ENCODE data around the gene BBLN. TPM values are rescaled to one million over a fixed set of nuclear protein-coding genes. Genes with fewer than 3 reads are reported as not detected.
"Not testable (repeated sequence)": the region's sequence is repeated elsewhere in the genome, so short reads cannot be mapped to it uniquely, and the experiment has no call there.

The BBLN gene
- total and polyA plus RNA-seq, 4 donors = 13.4 to 42.1 (median 32.3) TPM

GRCh38 chr9:128131346-128131745 is 28.7 kb upstream of the BBLN start:
- H3K9ac ChIP-seq (ENCODE audit: low read depth in 1 of 2, low read length in 2 of 2); H3K9me3 ChIP-seq (ENCODE audit: control insufficient read depth in 4 of 4, low read length in 3 of 4); H3K27me3 ChIP-seq (ENCODE audit: control insufficient read depth in 4 of 4, insufficient read depth in 4 of 4, low read length in 3 of 4); H3K36me3 ChIP-seq (ENCODE audit: control insufficient read depth in 4 of 4, insufficient read depth in 3 of 4, low read depth in 1 of 4, low read length in 3 of 4); DNase-seq (ENCODE audit: low spot score); H3K4me3 ChIP-seq (ENCODE audit: low read depth in 1 of 3, low read length in 3 of 3); H3K27ac ChIP-seq (ENCODE audit: low read depth in 1 of 2, low read length in 2 of 2): not testable (repeated sequence)
- WGBS = 86% methylated on average over 8 of the region's 8 CpGs
- H3K4me1 ChIP-seq (ENCODE audit: control insufficient read depth in 4 of 4, insufficient read depth in 4 of 4, low read length in 3 of 4) = peaks cover 8 to 17% (median 12%) of the 10 kb centered on the region in 4 donors

DNA sequence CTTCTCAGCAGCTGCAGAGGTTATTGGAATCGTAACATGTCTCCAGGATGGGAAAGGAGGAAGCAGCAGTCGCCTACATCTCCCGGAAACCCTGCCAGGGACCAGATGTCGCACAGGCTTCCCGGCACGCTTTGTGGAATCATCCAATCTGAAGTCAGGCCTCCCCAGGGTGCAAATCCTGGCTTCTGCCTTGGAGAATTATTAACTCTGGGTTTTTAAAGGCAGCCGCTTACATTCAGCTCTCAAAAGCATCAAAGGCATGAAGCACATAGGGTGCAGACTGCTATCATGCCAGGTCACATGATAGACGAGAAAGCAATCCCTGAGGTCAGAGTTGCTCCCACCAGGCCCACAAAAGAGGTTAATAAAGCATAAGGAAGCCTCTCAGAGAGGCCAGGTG is 27.9 kb upstream of the BBLN start:
- peak; percentile 25 for TF ChIP-seq SP1 (IDR thresholded peaks at IDR 0.05)
- H3K9ac ChIP-seq (ENCODE audit: low read depth in 1 of 2, low read length in 2 of 2); H3K9me3 ChIP-seq (ENCODE audit: control insufficient read depth in 4 of 4, low read length in 3 of 4); H3K27ac ChIP-seq (ENCODE audit: low read depth in 1 of 2, low read length in 2 of 2); DNase-seq (ENCODE audit: low spot score); H3K27me3 ChIP-seq (ENCODE audit: control insufficient read depth in 4 of 4, insufficient read depth in 4 of 4, low read length in 3 of 4); H3K36me3 ChIP-seq (ENCODE audit: control insufficient read depth in 4 of 4, insufficient read depth in 3 of 4, low read depth in 1 of 4, low read length in 3 of 4); H3K4me3 ChIP-seq (ENCODE audit: low read depth in 1 of 3, low read length in 3 of 3): not testable (repeated sequence)
- 44% methylated on average over 8 of the region's 8 CpGs for WGBS
- H3K4me1 ChIP-seq (ENCODE audit: control insufficient read depth in 4 of 4, insufficient read depth in 4 of 4, low read length in 3 of 4) = peaks cover 7 to 10% (median 8%) of the 10 kb centered on the region in 4 donors

- H3K9me3 ChIP-seq (ENCODE audit: control insufficient read depth in 4 of 4, low read length in 3 of 4); H3K27ac ChIP-seq (ENCODE audit: low read depth in 1 of 2, low read length in 2 of 2); DNase-seq (ENCODE audit: low spot score); H3K4me3 ChIP-seq (ENCODE audit: low read depth in 1 of 3, low read length in 3 of 3); H3K27me3 ChIP-seq (ENCODE audit: control insufficient read depth in 4 of 4, insufficient read depth in 4 of 4, low read length in 3 of 4); H3K9ac ChIP-seq (ENCODE audit: low read depth in 1 of 2, low read length in 2 of 2); H3K4me1 ChIP-seq (ENCODE audit: control insufficient read depth in 4 of 4, insufficient read depth in 4 of 4, low read length in 3 of 4); H3K36me3 ChIP-seq (ENCODE audit: control insufficient read depth in 4 of 4, insufficient read depth in 3 of 4, low read depth in 1 of 4, low read length in 3 of 4): not testable (repeated sequence)
- WGBS = 86% methylated on average over 8 of the region's 8 CpGs
Measured at GRCh38 chr9:128135561-128135960, 24.5 kb upstream of the BBLN start.

DNA sequence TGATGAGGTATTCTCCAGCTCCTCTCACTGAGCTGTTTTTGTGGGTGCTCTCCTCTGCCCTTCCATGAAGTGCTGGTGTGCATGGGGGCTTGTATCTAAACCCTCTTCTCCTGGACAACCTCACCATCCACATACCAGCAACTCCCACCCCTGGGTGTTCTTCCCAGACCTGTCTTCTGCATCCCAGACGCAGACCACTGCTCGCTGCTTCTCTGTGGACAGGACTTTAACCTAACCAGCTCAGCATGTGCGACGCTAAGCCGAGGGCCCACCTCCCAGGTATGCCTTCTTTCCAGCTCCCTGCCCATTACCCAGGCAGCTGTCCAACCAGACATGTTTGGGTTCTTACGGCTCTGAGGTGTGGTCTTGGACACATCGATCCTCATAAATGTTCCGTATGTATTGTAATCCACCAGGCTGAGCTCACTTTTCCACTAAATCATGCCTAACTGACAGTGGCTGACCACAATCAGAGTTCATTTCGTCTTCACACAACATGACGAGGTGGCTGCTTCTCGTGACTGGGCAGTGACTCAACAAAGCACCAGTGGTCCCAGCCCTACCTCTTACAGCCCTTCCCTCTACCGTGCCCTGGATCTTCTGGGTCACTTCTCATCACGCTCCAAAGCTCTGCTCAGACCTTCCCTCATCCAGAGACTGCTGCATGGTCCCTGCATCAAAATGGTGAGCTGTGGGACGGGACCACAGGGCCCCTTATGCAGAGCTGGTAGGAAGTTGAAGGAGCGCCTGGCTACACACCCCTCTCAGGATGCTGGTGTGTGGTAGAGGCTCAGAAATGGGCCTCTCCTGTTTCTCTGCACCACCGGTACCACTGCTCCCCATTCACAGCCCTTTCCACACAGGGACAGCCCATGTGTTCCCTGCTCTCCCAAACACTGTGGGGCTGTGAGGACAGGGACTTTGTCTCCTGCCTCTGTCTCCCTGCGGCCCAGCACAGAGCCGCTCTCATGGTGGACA is 23.0 kb upstream of the BBLN start:
- H3K27me3 ChIP-seq (ENCODE audit: control insufficient read depth in 4 of 4, insufficient read depth in 4 of 4, low read length in 3 of 4) = no peaks in the 10 kb centered on the region
- no peak overlapping the region for H3K9ac ChIP-seq (ENCODE audit: low read depth in 1 of 2, low read length in 2 of 2)
- no peaks in the 10 kb centered on the region for H3K4me1 ChIP-seq (ENCODE audit: control insufficient read depth in 4 of 4, insufficient read depth in 4 of 4, low read length in 3 of 4)
- no peak for DNase-seq (ENCODE audit: low spot score)
- H3K27ac ChIP-seq (ENCODE audit: low read depth in 1 of 2, low read length in 2 of 2) = no peak overlapping the region
- no peaks in the 10 kb centered on the region for H3K36me3 ChIP-seq (ENCODE audit: control insufficient read depth in 4 of 4, insufficient read depth in 3 of 4, low read depth in 1 of 4, low read length in 3 of 4)
- H3K9me3 ChIP-seq (ENCODE audit: control insufficient read depth in 4 of 4, low read length in 3 of 4) = no peaks in the 10 kb centered on the region
- H3K4me3 ChIP-seq (ENCODE audit: low read depth in 1 of 3, low read length in 3 of 3) = no peak overlapping the region
- TF ChIP-seq YY1 (IDR thresholded peaks at IDR 0.05) (no peak), REST (IDR thresholded peaks at IDR 0.05) (no peak), FOXA2 (IDR thresholded peaks at IDR 0.05) (no peak), RXRA (IDR thresholded peaks at IDR 0.05) (no peak), TAF1 (conservative IDR thresholded peaks at IDR 0.05) (no peak)
- WGBS = 93% methylated on average over 18 of the region's 18 CpGs

All from liver (tissue), 9 donors.